Kidney (tissue), 14 donors: ENCODE measurements around the gene GNL1. TPM values are rescaled to one million over a fixed set of nuclear protein-coding genes. Genes with fewer than 3 reads are reported as not detected.
A peak's percentile ranks its signal among the peaks of the same experiment; 100 is the strongest.

Experiments
- DNase-seq, 5 donors: peaks; one replicate each; pipeline ENCODE4 v3.0.0-alpha.2; 2013 to 2020
- FAIRE-seq: peaks from 2 replicates; lab custom pipeline; 2012; peaks lifted over from hg19 to GRCh38; lab: Jason Lieb, UNC
- H3K27ac ChIP-seq, 2 donors: one replicate each; pipeline ENCODE4 v1.7.0; 2013; ENCODE audit warnings: low read depth in 2 of 2, low read length in 2 of 2, inconsistent platforms in 1 of 2
- H3K27me3 ChIP-seq: one replicate; pipeline ENCODE4 v1.7.1; 2013; ENCODE audit warnings: low read length, inconsistent platforms; ENCODE audit not compliant: control insufficient read depth, insufficient read depth
- H3K36me3 ChIP-seq, 3 donors: one replicate each; pipeline versions ENCODE4 v1.7.0 to v1.7.1; 2013; ENCODE audit warnings: low read length in 3 of 3, control low read depth in 1 of 3, inconsistent platforms in 1 of 3; ENCODE audit not compliant: insufficient read depth in 3 of 3, control insufficient read depth in 2 of 3
- H3K4me1 ChIP-seq, 3 donors: one replicate each; pipeline versions ENCODE4 v1.7.0 to v1.7.1; 2013; ENCODE audit warnings: low read length in 3 of 3, inconsistent platforms in 1 of 3, low read depth in 1 of 3; ENCODE audit not compliant: control insufficient read depth in 2 of 3, insufficient read depth in 2 of 3
- H3K4me3 ChIP-seq, 3 donors: one replicate each; pipeline versions ENCODE4 v1.7.0 to v1.8.1; 2013; ENCODE audit warnings: low read length in 3 of 3, control low read depth in 1 of 3, inconsistent platforms in 1 of 3
- H3K9ac ChIP-seq, 3 donors: one replicate each; pipeline versions ENCODE4 v1.7.0 to v1.7.1; 2013; ENCODE audit warnings: low read length in 3 of 3, control low read depth in 1 of 3, inconsistent platforms in 1 of 3
- H3K9me3 ChIP-seq, 3 donors: one replicate each; pipeline versions ENCODE4 v1.7.0 to v1.7.1; 2013; ENCODE audit warnings: low read length in 3 of 3, control low read depth in 1 of 3, inconsistent platforms in 1 of 3; ENCODE audit not compliant: control insufficient read depth in 2 of 3, insufficient read depth in 1 of 3
- CTCF ChIP-seq: IDR thresholded peaks from 3 replicates; pipeline ENCODE4 v1.5.1; 2012; ENCODE audit warnings: mild to moderate bottlenecking, moderate library complexity, borderline replicate concordance; ENCODE audit not compliant: insufficient read depth; ENCODE audit errors: extremely low read depth
- intact Hi-C: fragments of 100-400 bp; cut with DNase I; formaldehyde crosslinking; loops from one replicate; pipeline ENCODE4 v1.11.1; 2022
- polyA plus RNA-seq: library from polyadenylated mRNA; stranded (reverse); fragments of 350-450 nt; fragmentation: Illumina TruSeq; extraction: RNeasy Lipid Tissue Mini Kit (QIAGEN cat#74804); gene quantifications from one replicate; pipeline ENCODE4 v1.2.3, GENCODE V29; 2014; ENCODE audit warnings: low read depth, low replicate concordance; ENCODE audit not compliant: insufficient read depth
- total RNA-seq: library from RNA; stranded (reverse); fragmentation: NEBNext Ultra II Directional; extraction: Animal tissue kit (Norgen Biotek cat#: 25700); gene quantifications from one replicate; pipeline ENCODE4 v1.2.1, GENCODE V29; 2021
- donor health status: control.
- donor health status: control.
- donor health status: control.
- donor health status: control.
- donor health status: control.
- donor health status: DM: yes; HTN: yes; CAD: no.
- donor health status: Normal renal cell carcinoma (clear cell type).

The GNL1 gene
- total and polyA plus RNA-seq, 2 donors from 2014 or later = 64.9 to 70.4 TPM

- Histone ChIP-seq H3K27ac (peak overlapping the region in 1 of 2 donors; percentile 41), H3K9me3 (no peaks in the 10 kb centered on the region), H3K4me3 (peak overlapping the region; percentile 40 to 66 (median 62)), H3K36me3 (peaks cover 0 to 5% (median 0%) of the 10 kb centered on the region in 3 donors), H3K27me3 (peaks cover 2% of the 10 kb centered on the region), H3K4me1 (peaks cover 0 to 4% (median 0%) of the 10 kb centered on the region in 3 donors), H3K9ac (peak overlapping the region in 2 of 3 donors; percentile 44 to 56)
- FAIRE-seq = peak; percentile 83
- intact Hi-C loops = no loop called here
- TF ChIP-seq CTCF = peak; percentile 96
- DNase-seq = peak; percentile 80 to 92 (median 83)
These were observed 14.5 kb downstream of the GNL1 start for GRCh38 chr6:30541515-30542403.

- DNase-seq (no peak), FAIRE-seq (no peak)
- no peaks in the 10 kb centered on the region for H3K36me3 ChIP-seq
- H3K9ac ChIP-seq = no peak overlapping the region
- no peak overlapping the region for H3K4me3 ChIP-seq
- peaks cover 0 to 4% (median 0%) of the 10 kb centered on the region in 3 donors for H3K4me1 ChIP-seq
- TF ChIP-seq CTCF = no peak
- intact Hi-C loops = no loop called here
- H3K9me3 ChIP-seq = no peaks in the 10 kb centered on the region
- H3K27ac ChIP-seq = no peak overlapping the region
- H3K27me3 ChIP-seq = peaks cover 2% of the 10 kb centered on the region
These were observed 18.4 kb downstream of the GNL1 start for GRCh38 chr6:30537931-30538330.

DNA sequence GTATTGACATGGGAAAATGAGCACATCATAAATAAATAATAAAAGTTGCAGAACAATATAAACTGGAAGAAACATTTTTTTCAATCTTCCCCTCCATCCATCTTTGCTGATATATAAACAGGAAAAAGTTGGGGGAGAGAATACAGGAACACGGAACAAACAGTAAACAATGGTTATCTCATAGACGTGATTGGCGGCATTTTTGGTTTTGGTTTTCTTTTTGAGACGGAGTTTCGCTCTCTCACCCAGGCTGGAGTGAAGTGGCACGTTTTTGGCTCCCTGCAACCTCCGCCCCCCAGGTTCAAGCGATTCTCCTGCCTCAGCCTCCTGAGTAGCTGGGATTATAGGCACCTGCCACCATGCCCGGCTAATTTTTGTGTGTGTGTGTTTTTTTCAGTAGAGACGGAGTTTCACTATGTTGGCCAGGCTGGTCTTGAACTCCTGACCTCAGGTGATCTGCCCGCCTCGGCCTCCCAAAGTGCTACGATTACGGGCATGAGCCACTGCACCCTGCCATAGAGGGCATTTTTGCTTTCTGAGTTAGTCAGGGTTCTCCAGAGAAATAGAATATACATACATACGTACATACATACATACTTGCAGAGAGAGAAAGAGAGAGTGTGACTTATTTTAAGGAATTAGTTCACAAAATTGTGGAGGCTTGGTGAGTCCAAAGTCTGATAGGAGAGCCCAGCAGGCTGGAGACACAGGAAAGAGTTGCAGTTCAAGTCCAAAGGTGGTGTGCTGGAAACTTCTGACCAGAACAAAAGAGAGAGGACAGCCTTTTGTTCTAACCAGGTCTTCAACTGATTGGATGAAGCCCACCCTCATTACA is 22.6 kb downstream of the GNL1 start:
- no peaks in the 10 kb centered on the region for H3K4me1 ChIP-seq
- H3K9ac ChIP-seq = no peak overlapping the region
- intact Hi-C loops = loop anchor here (5.0 kb wide), 1 partner anchor 51 kb away; no protein-coding TSS in a partner anchor
- no peak for TF ChIP-seq CTCF
- H3K4me3 ChIP-seq = no peak overlapping the region
- H3K9me3 ChIP-seq = no peaks in the 10 kb centered on the region
- H3K27ac ChIP-seq = peak overlapping the region; percentile 51 to 67
- no peaks in the 10 kb centered on the region for H3K36me3 ChIP-seq
- DNase-seq = no peak
- H3K27me3 ChIP-seq = no peaks in the 10 kb centered on the region
- no peak for FAIRE-seq
